GM21447 (cell line): ENCODE results near the gene ABAT.

Experiments
- ATAC-seq: cut with Tn5 transposase; IDR thresholded peaks from one replicate; pipeline ENCODE4 v1.9.1; 2021; ENCODE audit not compliant: unreplicated experiment

Gene ABAT

GRCh38 chr16:8714807-8715206, 40.4 kb downstream of the ABAT start:
- no peak for ATAC-seq

- no peak for ATAC-seq
Measured at GRCh38 chr16:8716052-8716451, 41.6 kb downstream of the ABAT start.

GRCh38 chr16:8716592-8716991, 42.2 kb downstream of the ABAT start:
- ATAC-seq: no peak

GRCh38 chr16:8717469-8717868, 43.1 kb downstream of the ABAT start:
- no peak for ATAC-seq

GRCh38 chr16:8717892-8718415, 43.5 kb downstream of the ABAT start:
- no peak for ATAC-seq

GRCh38 chr16:8718851-8719680, 44.6 kb downstream of the ABAT start:
- ATAC-seq: no peak

- ATAC-seq: no peak
Measured at GRCh38 chr16:8720080-8720966, 45.9 kb downstream of the ABAT start.

GRCh38 chr16:8720967-8721308, 46.5 kb downstream of the ABAT start:
- no peak for ATAC-seq

GRCh38 chr16:8721336-8722024, 47.1 kb downstream of the ABAT start:
- no peak for ATAC-seq

GRCh38 chr16:8722025-8722348, 47.6 kb downstream of the ABAT start:
- ATAC-seq: no peak

- no peak for ATAC-seq
Measured at GRCh38 chr16:8725513-8726178, 51.2 kb downstream of the ABAT start.

- ATAC-seq: no peak
Measured at GRCh38 chr16:8727131-8727806, 52.9 kb downstream of the ABAT start.

- no peak for ATAC-seq
Measured at GRCh38 chr16:8727857-8728618, 53.6 kb downstream of the ABAT start.

- no peak for ATAC-seq
Measured at GRCh38 chr16:8729779-8730334, 55.4 kb downstream of the ABAT start.

- no peak for ATAC-seq
Measured at GRCh38 chr16:8730335-8730915, 56.0 kb downstream of the ABAT start.

- no peak for ATAC-seq
Measured at GRCh38 chr16:8733849-8734540, 59.6 kb downstream of the ABAT start.

GRCh38 chr16:8735574-8735973, 61.2 kb downstream of the ABAT start:
- ATAC-seq: no peak

GRCh38 chr16:8736123-8736668, 61.8 kb downstream of the ABAT start:
- ATAC-seq: no peak
